OCI-LY3 (cell line): ENCODE results near the gene SEMA5B.

Experiments
- CTCF ChIP-seq: fragments of 200-600, 300-600 bp; sonication (generic); IDR thresholded peaks from 2 replicates; pipeline ENCODE4 v1.5.1; 2014; ENCODE audit warnings: antibody characterized with exemption, low read length, low read depth
- EZH2phosphoT487 ChIP-seq: fragments of 200-600 bp; shearing (Covaris generic); IDR thresholded peaks from 2 replicates; pipeline ENCODE4 v1.6.1; 2018; ENCODE audit warnings: antibody characterized with exemption, mixed run types, low read depth

DNA sequence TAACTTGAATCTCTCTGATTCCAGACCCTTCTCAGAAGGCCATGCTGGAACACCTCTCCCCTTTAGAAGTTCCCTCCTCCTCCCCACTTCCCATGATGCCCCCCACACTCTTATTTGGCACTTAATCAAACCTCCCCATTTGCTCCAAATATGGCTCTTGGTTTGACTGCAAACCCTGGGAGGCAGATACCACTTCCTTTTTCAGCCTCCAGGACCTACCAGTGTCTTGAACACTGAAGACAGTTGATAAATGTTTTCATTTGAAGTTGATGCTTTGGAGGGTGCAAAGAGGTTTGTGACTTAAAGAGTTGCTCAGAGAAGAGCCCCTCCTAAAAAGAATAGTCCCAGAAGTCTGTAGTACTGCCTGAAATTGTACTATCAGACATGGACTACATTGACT lies 61.5 kb downstream of the SEMA5B start:
- TF ChIP-seq CTCF (no peak), EZH2phosphoT487 (no peak)
